GM13976 (cell line): ENCODE results near the gene EPB41L5.
"Not testable (repeated sequence)": the region's sequence is repeated elsewhere in the genome, so short reads cannot be mapped to it uniquely, and the experiment has no call there.

Source experiments
- DNase-seq: peaks from one replicate; pipeline ENCODE4 v3.0.0; 2012; ENCODE audit warnings: low spot score
- in situ Hi-C: fragments of 300-500 bp; cut with MboI; formaldehyde crosslinking; loops from one replicate; pipeline ENCODE4 v1.12.0; 2022; ENCODE audit warnings: low sequenced_read_pairs, mixed read lengths, inconsistent platforms; ENCODE audit not compliant: unreplicated experiment
- TF ChIP-seq, protein P1 (sequence below): IDR thresholded peaks from 2 replicates; pipeline ENCODE4 v1.5.1; 2012; ENCODE audit warnings: borderline replicate concordance, mild to moderate bottlenecking; ENCODE audit not compliant: insufficient read depth; ENCODE audit errors: extremely low read depth, missing control alignments, control extremely low read depth

Gene EPB41L5

DNA sequence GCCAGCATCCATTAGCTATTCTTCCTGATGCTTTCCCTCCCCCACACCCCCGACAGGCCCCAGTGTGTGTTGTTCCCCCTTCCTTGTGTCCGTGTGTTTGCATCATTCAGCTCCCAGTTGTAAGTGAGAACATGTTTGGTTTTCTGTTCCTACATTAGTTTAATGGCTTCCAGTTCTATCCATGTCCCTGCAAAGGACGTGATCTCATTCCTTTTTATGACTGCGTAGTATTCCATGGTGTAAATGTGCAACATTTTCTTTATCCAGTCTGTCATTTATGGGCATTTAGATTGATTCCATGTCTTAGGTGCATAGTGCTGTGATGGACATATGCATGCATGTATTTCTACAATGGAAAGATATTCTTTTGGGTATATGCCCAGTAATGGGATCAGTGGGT is 105.6 kb downstream of the EPB41L5 start:
- TF ChIP-seq, protein P1, sequence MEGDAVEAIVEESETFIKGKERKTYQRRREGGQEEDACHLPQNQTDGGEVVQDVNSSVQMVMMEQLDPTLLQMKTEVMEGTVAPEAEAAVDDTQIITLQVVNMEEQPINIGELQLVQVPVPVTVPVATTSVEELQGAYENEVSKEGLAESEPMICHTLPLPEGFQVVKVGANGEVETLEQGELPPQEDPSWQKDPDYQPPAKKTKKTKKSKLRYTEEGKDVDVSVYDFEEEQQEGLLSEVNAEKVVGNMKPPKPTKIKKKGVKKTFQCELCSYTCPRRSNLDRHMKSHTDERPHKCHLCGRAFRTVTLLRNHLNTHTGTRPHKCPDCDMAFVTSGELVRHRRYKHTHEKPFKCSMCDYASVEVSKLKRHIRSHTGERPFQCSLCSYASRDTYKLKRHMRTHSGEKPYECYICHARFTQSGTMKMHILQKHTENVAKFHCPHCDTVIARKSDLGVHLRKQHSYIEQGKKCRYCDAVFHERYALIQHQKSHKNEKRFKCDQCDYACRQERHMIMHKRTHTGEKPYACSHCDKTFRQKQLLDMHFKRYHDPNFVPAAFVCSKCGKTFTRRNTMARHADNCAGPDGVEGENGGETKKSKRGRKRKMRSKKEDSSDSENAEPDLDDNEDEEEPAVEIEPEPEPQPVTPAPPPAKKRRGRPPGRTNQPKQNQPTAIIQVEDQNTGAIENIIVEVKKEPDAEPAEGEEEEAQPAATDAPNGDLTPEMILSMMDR = no peak
- no peak for DNase-seq
- in situ Hi-C loops = no loop called here

DNA sequence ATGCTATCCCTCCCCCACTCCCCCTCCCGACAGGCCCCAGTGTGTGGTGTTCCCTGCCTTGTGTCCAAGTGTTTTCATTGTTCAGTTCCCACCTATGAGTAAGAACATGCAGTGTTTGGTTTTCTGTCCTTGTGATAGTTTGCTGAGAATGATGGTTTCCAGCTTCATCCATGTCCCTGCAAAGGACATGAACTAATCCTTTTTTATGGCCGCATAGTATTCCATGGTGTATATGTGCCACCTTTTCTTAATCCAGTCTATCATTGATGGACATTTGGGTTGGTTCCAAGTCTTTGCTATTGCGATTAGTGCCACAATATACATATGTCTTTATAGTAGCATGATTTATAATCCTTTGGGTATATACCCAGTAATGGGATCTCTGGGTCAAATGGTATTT is 108.5 kb downstream of the EPB41L5 start:
- DNase-seq, in situ Hi-C loops: not testable (repeated sequence)

DNA sequence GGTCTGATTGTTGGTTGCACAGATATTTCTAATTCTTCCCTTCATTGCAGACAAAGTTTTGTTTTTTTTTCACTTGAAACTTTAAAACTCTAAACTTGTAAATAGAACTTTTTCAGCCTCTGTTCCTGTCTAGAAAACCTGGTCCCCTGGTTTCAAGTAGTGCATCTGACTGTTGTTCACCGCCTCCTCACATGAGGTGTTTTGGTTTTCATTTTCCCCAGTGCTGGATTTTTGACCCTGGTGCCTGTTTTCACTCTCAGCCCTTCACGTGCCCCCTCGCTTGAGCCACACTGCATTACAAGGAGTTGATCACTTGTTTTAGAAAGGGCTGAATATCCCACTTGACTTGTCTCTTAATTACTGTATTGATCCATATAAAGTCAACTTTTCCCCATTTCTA is 110.2 kb downstream of the EPB41L5 start:
- DNase-seq = no peak
- TF ChIP-seq, protein P1 = no peak
- in situ Hi-C loops = no loop called here

DNA sequence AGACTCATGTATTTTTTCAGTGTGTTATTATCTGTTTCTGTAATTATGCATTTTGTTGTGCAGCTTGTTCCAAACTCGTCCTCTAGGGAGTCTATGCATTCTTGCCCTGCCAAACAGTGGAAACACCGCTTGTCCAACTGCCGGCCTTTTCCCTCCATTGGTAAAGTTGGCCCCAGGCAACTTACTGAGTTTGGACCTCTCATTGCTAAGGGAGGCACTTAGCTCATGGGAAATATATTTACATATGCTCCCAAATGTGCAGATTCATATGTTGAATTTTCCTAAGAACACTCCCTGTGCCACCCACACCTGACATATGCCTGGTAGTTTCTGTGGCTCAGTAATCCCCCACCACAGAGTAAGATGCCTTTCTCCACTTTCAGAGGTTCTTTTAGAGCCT is 112.3 kb downstream of the EPB41L5 start:
- in situ Hi-C loops = no loop called here
- DNase-seq = no peak
- TF ChIP-seq, protein P1 = no peak

DNA sequence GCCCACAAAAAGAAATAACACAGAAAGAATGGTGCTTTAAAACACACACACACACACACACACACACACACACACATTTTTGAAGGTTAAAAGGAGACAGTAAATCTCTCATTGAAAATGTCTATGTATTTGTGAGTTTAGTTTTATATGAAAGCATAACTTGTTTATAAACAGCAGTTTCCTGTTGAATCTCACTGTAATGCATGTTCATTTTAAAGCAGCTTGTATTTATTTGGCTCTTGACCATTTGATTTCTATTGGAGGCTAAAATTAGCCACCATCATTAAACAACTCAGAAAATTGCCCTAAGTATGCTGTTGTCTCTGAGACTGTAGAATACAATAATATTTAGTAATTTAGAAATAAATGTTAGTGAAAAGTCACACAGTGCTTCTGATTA is 115.3 kb downstream of the EPB41L5 start:
- TF ChIP-seq, protein P1 = no peak
- in situ Hi-C loops = no loop called here
- no peak for DNase-seq

DNA sequence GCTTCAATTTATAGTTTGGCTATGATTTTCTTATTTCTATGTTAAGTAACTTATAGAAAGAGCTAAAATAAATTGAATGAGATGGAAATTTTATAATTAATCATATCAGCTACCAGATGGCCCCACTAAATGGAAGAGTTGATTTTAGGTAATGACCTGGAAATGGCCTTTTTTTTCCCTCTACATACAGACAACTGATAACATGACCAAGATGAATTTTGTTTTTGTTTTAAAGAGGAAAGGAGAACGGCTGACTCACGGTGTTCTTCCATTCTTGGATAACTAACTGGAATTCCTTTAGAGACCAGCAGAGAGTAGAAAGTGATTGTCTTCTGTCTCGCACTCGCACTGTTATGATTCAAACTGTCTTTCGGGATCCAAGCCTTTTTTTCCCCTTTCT is 119.3 kb downstream of the EPB41L5 start:
- TF ChIP-seq, protein P1 = no peak
- DNase-seq = no peak
- in situ Hi-C loops = no loop called here

DNA sequence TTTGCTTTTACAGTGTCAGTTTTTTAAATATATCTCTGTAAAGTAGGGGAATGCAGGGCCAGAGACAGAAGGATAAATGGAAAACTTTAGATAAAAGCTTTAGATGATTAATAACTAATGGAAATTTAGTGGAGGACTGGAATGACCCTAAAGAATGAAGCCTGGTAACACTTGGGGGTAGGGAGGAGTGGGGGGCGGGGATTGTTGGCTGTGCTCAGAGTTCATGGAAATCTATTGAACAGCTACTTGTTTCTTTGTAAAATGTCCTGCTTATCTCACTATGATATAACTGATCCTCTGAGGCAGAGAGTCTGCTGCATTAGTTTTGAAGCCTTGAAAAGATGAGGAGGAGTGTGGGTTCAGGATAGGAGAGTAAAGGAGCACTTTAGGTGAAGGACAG is 119.8 kb downstream of the EPB41L5 start:
- TF ChIP-seq, protein P1 = no peak
- in situ Hi-C loops = no loop called here
- DNase-seq = no peak
